Endothelial cell of hepatic sinusoid (primary cell): ENCODE results near the gene COL12A1.

ENCODE experiments used
- in situ Hi-C: cut with HindIII; loops from 2 replicates; pipeline ENCODE4 v1.10.0; 2017; ENCODE audit warnings: low sequenced_read_pairs

Gene COL12A1

DNA sequence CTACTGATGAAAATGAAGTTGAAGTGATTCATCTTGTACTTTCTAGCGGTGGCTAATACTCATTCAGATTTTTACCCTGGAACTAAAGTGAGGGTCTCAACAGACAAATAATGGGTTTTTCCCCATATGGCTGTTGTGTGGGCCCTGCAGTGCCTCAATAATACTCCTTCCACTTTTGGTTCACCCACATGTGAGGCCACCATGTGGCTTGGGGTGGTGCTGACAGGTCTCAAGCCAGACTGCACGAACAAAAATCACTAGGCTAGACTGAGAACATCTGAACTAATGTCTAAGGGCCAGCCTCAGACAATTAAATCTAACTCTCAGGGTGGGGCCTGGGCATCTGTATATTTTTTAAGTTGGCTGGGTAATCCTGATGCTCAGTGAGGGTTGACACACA is 7.9 kb upstream of the COL12A1 start:
- in situ Hi-C loops, result loop anchor here (5.0 to 25.0 kb wide), 3 partner anchors 1251 to 1426 kb away; no protein-coding TSS in a partner anchor

DNA sequence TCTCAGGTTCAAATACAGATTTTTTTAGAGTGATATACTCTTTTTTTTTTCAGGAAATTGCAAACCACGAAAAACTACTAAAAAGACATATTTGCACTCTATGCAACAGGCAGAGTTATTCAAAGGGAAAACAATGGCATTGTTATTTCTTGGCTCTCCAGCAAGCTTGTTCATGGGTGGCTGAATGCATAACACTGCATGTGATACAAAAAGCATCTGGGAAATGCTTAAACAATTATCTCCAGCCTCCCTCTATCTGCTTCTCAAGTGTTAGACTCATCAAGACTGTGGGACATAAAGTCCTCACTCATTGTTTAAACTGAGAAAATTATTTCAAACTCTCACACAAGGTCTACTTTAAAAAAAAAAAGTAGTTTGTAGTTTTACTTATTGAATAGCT is 7.3 kb upstream of the COL12A1 start:
- in situ Hi-C loops, result loop anchor here (5.0 to 25.0 kb wide), 3 partner anchors 1251 to 1426 kb away; no protein-coding TSS in a partner anchor

DNA sequence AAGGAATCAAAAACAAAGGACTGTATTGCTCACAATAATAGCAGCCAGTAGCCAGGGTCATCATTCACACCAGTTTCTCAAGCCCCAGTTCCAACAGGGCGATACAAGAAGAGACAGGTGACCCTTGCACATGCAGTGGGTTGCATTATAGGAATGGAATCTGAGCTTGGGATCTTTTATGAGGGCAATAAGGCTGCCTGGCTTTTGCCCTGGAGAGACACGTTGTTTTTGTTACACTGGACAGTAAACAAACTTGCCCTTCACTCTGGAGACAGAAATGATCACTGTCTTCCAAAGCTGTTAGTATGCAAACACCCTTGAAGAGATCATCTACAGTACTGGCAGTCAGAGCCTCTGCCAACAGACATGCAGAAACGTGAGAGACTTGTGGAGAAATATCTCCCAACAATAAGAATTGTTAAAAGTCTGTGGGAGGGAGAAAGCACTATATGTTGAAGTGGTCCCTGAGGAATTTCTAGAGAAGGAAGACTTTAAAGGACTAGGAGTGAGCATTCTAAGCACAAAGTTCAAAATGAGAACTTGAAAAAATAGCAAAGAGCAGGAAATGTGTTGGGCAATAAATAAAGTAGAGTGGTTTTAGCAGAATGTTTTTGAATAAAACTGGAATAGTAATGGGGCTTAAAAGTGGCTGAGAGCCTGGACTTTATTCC is 6.2 kb upstream of the COL12A1 start:
- in situ Hi-C loops, result loop anchor here (5.0 to 25.0 kb wide), 3 partner anchors 1250 to 1425 kb away; no protein-coding TSS in a partner anchor

DNA sequence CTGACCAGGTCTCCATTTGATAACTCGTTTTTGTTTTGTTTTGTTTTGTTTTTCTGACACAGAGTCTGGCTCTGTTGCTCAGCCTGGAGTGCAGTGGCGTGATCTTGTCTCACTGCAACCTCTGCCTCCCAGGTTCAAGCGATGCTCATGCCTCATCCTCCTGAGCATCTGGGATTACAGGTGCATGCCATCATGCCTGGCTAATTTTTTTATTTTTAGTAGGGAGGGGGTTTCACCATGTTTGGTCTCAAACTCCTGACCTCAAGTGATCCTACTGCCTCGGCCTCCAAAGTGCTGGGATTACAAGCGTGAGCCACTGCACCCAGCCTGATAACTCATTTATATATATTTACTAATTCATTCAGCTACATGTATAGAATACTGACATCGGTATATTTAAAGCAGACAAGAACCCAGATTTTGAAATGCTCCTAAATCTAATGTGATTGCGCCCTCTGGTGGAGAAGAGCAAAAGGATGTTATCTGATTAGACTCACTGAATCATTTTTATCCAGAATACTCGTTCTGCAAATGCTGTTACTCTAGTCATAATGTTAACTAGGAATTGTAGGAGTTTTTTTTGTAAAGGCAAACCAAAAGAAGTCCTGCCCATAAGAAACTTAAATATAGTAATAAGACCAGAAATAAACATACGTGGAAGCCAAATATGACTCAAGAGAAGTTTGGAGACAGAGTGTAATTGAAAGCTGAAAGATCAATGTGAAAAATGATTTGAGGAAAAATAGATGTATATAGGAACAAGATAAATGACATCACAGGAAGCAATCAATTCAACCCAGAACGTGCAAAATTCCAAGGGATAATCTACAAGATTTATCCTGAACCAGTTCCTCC is 5.3 kb upstream of the COL12A1 start:
- in situ Hi-C loops, result loop anchor here (5.0 to 25.0 kb wide), 3 partner anchors 1249 to 1424 kb away; no protein-coding TSS in a partner anchor

DNA sequence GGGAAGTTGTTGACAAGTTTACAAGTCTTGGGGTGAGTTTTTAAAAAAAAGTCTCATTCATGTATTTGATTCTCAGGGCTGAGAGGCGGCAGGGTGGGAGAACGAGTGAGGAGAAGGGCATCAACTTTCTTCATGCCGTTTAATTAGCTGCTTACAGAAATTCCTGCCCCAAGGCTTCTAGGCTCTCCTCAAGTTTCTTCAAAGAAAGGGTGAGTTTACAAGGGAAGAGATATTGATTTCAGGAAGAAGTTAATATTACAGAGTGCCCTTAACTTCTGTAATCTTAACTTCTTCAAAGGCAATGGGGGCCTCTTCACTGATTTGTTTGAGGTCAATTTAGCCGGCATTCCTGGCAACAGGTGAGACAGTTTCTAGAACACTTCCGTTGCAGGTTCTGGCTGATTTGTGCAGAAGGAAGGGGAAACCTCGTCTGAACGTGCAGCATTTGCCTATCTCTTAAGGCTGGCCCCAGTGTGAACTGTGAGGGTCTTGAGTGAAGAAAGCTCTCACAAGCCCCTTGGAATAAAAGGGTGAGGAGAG is 3.4 kb upstream of the COL12A1 start:
- in situ Hi-C loops, result loop anchor here (25.0 kb wide), 2 partner anchors 1247 to 1422 kb away; no protein-coding TSS in a partner anchor

DNA sequence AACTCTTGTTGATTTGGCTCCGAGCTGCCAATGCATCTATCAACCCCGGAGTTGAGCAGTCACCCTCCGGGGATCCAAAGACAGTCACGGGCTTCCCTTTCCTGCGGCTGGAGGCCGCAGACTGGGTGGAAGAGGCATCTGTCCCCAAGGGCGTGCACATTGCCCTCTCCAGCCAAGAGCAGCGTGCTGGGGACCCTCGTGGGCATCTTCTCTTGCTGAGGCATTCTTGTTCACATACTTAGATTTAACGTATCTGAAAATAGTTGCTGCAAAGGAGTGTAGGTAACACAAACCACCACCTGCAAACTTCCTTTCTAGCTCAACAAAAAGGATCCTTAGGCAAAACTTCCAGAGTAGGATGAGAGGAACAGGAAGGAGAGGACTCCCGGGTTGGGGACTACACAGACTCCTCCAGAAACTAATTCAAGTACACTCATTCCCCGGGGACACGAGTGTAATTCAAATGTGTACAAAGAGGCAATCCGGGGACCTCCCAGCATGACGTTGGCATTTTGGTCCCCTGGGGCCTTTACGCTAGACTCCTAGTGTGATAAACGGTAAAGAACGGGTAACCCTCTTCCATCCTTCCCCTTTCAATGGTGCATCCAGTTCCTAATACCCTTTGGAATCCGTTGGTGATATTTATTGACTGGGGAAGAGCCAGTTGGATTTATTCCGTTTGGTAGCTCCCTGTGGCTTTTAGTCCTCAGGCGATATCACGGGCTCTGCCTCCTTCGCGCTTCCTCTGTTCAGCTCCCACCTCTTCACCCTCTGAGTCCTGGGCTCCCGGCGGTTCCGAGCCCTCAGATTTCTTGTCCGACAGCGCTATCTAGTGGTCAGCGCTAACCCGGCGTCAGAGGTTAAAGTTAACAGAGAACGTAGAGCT is 2.7 kb upstream of the COL12A1 start:
- in situ Hi-C loops, result loop anchor here (25.0 kb wide), 2 partner anchors 1246 to 1421 kb away; no protein-coding TSS in a partner anchor

DNA sequence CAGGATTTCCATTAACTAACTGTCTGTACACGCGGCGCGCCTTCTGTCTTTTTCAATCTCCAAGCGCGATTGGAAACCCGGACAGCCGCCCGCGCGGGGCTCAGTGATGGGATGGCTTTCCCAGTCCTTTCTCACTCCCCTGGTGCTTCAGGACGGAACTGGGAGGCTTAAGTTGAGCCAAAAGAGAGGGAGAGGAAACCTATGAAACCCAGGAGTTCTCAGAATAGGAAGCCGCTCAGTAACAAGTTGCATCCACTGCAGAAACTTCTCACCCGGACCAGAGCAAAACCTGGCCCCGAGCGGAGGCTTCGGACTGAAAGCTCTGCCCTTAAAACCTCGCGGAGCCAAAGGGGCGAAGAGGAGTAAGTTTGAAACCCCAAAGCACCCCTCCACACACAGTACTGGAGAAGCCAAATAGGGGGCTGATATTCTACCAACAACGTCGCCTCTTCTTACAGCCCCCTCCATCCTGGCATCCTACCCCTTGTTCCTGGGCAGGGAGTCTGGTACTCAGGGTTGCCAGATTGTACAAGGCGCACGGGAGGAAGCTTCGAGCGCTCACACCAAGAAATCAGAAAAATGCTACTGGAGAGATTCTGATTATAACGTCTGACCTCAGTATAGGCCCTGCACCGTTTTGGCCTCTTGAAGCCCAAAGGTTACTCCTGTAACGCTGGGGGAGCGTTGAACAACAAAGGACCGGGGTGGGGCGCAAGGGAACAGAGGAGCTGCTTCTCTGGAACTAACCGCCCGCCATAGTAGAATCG is 906 bp upstream of the COL12A1 start:
- in situ Hi-C loops, result loop anchor here (25.0 kb wide), 2 partner anchors 1244 to 1419 kb away; no protein-coding TSS in a partner anchor

DNA sequence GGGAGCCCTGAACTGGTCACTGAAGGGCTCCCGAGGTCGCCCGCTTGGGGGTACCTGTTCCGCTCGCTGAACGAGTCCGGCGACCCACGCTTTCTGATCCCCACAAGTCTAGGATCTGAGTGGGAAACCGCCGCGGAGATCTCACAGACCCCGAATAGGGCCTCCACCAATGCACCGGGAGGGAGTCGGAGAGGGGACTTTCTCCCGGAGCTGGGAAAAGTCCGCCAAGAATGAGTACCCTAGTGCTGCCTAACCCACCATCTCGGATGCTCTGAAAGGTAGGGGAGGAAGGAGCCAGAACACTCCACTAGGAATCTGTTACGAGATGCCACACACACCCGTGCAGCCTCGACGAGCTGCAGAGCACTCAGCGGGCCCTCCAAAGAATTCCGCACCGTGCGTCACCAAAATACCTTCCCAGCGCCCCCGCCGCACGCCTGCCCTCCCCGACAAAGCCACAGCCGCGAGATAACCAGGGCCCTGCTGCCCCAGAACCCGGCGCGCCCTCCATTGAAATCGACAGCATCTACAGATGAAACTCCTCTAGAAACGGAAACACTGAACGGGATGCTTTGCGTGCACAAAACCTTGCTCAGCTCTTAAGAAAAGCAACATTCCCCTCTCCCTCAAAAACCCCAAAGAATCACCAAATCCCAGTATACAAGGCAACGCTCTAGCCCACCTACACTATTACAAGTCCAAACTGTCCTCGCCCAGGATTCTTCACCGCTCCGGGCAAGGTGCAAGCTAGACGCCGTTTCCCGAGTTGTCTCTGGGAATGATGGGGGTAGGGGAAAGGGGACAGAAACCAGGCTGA is 686 bp downstream of the COL12A1 start:
- in situ Hi-C loops, result loop anchor here (25.0 kb wide), 2 partner anchors 1243 to 1418 kb away; no protein-coding TSS in a partner anchor

DNA sequence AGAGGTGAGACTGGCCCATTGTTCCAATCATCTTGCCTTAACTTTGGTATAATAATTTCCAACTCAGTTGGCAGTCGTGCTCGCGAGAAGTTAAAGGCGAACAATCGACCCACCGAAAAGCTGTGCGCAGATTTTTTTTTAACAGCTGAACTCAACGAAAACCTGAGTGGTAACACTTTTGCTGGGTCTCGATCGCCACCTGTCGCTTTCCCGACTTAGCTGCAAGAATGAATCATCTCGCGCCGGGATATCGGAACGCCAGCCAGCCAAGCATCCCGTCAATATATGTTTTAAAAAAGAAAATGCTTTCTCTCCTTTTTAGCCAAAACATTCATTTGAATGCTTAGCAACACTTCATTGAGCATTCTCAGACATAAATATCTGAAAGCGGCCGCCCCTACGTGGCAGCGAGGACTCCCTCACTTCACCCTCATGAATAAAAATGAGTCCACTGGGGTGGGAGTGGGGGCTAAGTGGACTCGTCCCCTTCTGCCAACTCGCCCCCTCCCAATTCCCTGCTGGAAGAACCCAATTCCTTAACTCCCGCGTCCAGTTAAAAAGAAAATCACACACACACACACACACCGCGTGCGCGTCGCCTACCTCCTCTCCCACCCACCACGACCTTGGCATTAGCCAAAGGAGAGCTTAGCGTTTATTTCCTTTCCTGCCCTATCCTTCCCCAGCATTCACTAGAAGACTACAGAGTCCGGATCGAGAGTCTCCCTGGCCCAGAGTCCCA is 1.5 kb downstream of the COL12A1 start:
- in situ Hi-C loops, result loop anchor here (25.0 kb wide), 2 partner anchors 1242 to 1417 kb away; no protein-coding TSS in a partner anchor

DNA sequence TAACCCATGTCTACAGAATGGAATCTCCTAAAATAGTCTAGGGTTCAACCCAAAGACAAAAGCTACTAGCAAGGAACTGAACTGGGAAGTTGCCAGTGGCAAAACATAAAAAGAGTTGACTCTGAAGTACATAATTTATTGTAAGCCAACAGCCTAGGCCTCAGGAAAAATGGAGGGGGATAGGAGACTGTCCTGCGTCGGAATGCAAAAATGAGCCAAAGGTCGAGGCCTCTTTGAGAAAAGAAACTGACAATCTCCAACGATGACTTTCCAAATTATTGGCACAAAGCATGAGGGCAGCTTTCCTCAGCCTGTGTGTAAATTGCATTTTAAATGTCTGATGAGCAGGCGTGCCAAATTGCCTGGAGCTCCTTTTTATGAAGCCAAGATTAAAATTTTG is 2.1 kb downstream of the COL12A1 start:
- in situ Hi-C loops, result loop anchor here (25.0 kb wide), 2 partner anchors 1241 to 1416 kb away; no protein-coding TSS in a partner anchor

DNA sequence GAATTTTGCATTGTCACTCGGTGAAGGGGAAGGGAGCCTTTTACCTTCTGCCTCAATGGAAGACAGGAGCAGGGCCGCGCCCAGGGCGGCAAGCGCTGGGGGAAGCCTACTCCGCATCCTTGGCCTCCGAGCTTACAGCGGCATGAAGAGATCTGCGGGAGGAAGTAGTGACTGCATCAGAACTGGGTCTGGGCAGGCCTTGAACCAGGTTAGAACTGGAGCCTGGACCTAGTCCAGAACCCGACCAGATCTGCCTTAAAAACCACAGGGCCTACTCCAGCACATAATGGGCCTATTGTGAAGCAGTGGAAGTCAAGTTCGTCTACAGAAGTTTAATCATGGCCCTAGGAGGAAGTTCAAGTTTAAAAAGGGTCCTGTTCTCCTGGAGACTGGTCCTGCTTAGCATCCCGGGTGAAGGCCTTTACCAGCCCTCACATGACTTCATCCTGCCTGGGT is 3.1 kb downstream of the COL12A1 start:
- in situ Hi-C loops, result loop anchor here (25.0 kb wide), 2 partner anchors 1240 to 1415 kb away; no protein-coding TSS in a partner anchor

DNA sequence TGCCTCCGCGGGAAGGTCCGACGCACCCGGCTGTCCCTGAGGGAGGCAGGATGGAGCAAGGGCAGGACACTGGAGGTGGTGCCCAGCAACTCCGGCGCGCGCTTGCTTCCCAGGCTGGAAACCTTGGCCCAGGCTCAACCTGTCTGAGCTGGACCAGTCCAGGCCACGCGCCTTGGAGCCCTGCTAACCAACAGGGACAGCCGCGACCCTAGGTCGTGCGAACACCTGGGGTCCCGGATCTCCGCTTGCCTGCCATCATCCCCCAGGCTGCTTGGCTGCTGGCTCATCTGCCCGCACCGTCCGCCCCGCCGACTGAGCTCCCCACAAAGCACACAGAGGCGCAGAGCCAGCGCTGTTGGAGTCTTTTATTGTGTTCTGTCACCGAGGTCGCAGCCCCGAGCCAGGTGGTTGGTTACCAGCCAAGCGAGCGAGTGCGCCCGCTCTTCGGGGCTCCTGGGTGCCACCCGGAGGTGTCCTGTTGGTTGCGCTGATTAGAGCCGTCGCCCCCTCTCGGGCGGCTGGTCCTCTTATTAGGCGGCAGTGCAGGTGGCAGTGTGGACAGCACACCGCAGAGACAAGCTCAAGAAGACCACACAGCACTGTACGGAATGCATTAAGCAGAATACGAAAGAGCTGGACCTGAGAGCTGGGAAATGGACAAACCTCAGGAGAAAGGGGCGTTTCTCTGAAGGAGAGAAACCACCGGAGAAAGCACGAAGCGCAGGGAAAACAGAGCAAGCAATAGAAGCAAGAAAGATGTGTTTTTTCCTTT is 3.8 kb downstream of the COL12A1 start:
- in situ Hi-C loops, result loop anchor here (25.0 kb wide), 2 partner anchors 1240 to 1415 kb away; no protein-coding TSS in a partner anchor

DNA sequence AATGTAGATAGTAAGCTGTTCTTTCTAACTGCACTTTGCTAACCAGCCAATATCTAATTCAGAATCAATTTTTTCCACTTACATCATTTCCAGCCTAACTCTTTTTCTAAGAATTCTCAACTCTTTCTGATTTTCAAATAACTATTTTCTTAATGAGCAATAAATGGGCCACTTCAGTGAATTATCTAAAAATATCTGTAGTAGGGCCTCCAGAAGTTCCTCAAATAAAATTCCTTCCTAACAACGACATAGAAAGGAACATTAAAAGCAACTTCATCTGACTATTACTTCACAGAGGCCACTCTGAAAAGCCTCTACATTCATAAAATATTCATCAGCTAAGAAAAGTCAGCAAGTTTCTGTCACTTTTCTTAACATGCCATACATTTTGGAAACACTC is 4.8 kb downstream of the COL12A1 start:
- in situ Hi-C loops, result loop anchor here (25.0 kb wide), 2 partner anchors 1239 to 1414 kb away; no protein-coding TSS in a partner anchor

DNA sequence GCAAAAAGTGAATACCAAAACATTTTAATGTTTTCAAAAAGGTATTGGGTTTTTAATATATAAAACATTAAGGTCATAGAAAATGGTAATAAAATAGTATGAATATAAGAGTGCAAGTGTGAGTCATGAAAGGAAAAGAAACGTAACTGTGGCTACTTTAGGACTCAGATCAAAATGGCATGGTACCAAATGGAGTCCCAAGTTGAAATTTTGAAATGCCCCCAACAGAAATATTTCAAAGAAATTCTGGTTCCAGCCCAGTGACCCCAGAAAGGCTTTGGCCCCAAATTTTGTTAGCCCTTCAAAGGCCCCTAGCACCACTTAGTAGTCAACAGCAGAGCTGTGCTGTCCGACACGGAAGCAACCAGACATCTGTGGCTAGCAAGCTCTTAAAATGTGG is 6.0 kb downstream of the COL12A1 start:
- in situ Hi-C loops, result loop anchor here (25.0 kb wide), 2 partner anchors 1238 to 1413 kb away; no protein-coding TSS in a partner anchor

DNA sequence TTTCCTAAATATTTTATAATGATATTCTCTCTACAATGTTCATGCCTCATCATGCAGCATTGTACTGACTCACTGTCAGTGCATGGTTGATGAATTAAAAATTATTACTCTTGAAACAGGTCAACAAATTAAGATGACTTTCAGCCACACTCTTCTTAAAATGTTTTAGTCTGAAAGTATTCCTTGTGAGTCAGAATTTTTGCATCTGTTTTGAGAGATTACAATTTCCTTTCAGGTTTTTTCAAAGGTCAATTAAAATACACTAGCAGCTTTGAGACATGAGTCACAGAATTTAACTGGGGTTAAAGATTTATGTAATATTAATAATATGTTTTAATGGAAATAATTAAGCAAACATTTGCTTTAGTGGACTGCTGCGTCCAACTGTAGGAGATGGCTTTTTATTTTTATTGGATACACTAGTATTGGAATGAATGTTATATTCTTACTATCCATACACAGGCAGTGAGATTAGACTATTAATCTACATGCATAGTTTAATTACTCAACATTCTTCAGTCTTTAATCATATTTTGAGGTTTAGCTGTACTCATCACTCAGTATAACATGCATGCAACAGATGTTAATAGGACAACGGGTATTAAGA is 9.7 kb downstream of the COL12A1 start:
- in situ Hi-C loops, result no loop called here

DNA sequence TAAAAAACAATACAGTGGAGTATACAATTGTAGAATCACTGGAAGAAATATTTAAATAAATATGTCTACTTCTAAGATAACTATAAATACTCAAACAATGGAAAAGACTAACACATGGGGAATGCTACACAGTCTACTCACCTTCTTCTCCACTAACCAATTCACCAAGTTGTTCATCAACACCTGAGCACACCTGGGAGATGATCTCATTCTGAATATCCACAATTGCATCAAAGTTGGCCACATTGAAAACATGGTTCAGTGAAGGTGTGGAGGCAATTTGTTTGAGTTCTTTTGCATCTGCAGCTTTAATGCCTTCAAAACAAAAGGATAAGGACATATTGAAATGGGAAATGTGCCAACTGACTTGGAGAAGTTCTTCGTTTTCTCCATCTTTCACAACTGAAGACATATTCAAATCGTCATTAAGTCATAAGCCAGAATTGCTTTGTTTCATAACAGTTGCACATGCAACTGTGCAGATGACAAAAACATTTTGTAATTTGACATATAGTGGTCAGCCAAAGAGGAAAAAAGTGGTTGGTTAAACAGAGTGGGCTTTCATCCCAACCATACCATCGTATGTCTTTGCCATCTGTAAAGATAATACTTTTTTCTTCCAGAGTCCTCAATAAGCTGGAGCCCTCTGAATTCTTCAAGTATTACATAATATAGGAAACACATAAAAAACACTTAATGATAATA is 17.5 kb downstream of the COL12A1 start:
- in situ Hi-C loops, result no loop called here
